Measurements from ENCODE around the gene PIGK. TPM values are rescaled to one million over a fixed set of nuclear protein-coding genes. Genes with fewer than 3 reads are reported as not detected.

The PIGK gene
- total RNA-seq, 4 donors from 2014 or later = 15.4 to 21.6 (median 19.9) TPM

GRCh38 chr1:77168358-77168757 lies 50.9 kb downstream of the PIGK start:
- TF ChIP-seq, protein P1, sequence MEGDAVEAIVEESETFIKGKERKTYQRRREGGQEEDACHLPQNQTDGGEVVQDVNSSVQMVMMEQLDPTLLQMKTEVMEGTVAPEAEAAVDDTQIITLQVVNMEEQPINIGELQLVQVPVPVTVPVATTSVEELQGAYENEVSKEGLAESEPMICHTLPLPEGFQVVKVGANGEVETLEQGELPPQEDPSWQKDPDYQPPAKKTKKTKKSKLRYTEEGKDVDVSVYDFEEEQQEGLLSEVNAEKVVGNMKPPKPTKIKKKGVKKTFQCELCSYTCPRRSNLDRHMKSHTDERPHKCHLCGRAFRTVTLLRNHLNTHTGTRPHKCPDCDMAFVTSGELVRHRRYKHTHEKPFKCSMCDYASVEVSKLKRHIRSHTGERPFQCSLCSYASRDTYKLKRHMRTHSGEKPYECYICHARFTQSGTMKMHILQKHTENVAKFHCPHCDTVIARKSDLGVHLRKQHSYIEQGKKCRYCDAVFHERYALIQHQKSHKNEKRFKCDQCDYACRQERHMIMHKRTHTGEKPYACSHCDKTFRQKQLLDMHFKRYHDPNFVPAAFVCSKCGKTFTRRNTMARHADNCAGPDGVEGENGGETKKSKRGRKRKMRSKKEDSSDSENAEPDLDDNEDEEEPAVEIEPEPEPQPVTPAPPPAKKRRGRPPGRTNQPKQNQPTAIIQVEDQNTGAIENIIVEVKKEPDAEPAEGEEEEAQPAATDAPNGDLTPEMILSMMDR (IDR thresholded peaks at IDR 0.05; ENCODE audit: low read depth) = no peak

GRCh38 chr1:77164434-77164944 lies 54.7 kb downstream of the PIGK start:
- TF ChIP-seq, protein P1 (IDR thresholded peaks at IDR 0.05; ENCODE audit: low read depth) = no peak

- TF ChIP-seq, protein P1 (IDR thresholded peaks at IDR 0.05; ENCODE audit: low read depth) = no peak
These were observed 63.0 kb downstream of the PIGK start for GRCh38 chr1:77156214-77156613.

DNA sequence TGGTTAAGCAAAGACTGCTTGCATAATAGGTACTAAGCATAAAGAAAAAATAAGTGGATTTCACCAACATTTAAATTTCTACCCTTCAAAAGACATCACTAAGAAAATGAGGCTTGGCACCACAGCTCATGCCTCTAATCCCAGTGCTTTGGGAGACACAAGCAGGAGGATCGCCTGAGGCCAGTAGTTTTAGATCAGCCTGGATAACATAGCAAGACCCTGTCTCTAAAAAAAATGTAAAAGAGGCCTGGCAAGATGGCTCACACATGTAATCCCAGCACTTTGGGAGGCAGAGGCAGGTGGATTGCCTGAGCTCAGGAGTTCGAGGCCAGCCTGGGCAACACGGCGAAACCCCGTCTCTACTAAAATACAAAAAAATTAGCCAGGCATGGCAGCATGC lies 73.0 kb downstream of the PIGK start:
- TF ChIP-seq, protein P1 (IDR thresholded peaks at IDR 0.05; ENCODE audit: low read depth) = no peak

GRCh38 chr1:77143529-77144121 lies 75.6 kb downstream of the PIGK start:
- TF ChIP-seq, protein P1 (IDR thresholded peaks at IDR 0.05; ENCODE audit: low read depth) = no peak

DNA sequence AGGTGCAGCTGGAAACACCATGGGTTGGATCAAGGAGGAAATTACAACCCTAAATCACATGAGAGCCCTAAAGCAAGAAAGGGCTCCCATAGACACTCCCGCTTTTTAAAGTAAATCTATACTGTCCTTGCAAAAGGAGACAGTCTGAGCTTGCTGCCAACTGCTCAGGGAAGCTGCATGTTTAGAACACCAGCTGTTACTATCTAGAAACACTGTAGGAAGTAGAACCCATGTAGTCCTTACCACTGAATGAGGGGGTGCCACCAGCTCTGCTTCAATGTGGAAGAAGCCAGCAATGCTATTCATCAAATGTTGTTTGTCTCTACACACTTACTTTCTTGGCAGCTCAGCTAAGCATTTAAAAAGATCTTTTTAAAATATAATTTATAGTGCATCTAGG lies 79.8 kb downstream of the PIGK start:
- TF ChIP-seq, protein P1 (IDR thresholded peaks at IDR 0.05; ENCODE audit: low read depth) = no peak

DNA sequence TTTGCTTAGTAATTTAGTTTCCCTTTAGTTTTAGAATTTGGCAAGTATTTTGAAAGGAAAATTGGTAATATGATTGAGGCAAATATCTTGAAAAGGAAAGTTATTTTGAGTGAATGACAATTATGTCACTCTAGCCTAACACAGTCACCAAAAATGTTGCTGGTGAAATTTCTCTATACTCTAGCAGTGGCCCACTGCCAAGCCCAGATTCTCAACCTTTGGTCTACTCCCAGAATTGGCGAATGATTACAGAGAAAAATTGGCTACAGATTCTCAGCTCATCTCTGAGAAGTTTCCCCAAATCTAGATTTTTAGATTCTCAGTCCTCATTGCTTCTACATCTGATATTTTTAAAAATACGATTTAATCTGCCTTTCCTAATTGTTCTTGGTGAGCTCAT lies 84.9 kb downstream of the PIGK start:
- TF ChIP-seq, protein P1 (IDR thresholded peaks at IDR 0.05; ENCODE audit: low read depth) = no peak

All from subcutaneous adipose tissue (tissue), 4 donors.